WTC11 (cell line): ENCODE data around the gene PCDH12.

ENCODE experiments used
- ATF6 ChIP-seq: sonication (generic); formaldehyde crosslinking; IDR thresholded peaks from 2 replicates; pipeline ENCODE4 v1.8.1; 2023; ENCODE audit warnings: mild to moderate bottlenecking, missing genetic modification reagents
- CREB1 ChIP-seq: sonication (generic); formaldehyde crosslinking; IDR thresholded peaks from 2 replicates; pipeline ENCODE4 v1.8.0; 2023; ENCODE audit warnings: mild to moderate bottlenecking, missing genetic modification reagents
- CTCF ChIP-seq: fragments of 200-600 bp; IDR thresholded peaks from 2 replicates; pipeline ENCODE4 v1.8.0; 2022; ENCODE audit warnings: antibody characterized with exemption
- MAX ChIP-seq: sonication (generic); formaldehyde crosslinking; IDR thresholded peaks from 2 replicates; pipeline ENCODE4 v1.8.0; 2022; ENCODE audit warnings: mild to moderate bottlenecking, missing genetic modification reagents
- PRDM15 ChIP-seq: sonication (generic); formaldehyde crosslinking; IDR thresholded peaks from 2 replicates; pipeline ENCODE4 v1.8.0; 2022; ENCODE audit warnings: missing genetic modification reagents
- RORB ChIP-seq: fragments of 250-450 bp; sonication (Bioruptor Pico); IDR thresholded peaks from 2 replicates; pipeline ENCODE4 v1.9.0; 2021; ENCODE audit warnings: mild to moderate bottlenecking
- SP1 ChIP-seq: sonication (generic); formaldehyde crosslinking; conservative IDR thresholded peaks from 2 replicates; pipeline ENCODE4 v1.8.1; 2022; ENCODE audit warnings: missing genetic modification reagents
- TEAD4 ChIP-seq: sonication (generic); formaldehyde crosslinking; IDR thresholded peaks from 2 replicates; pipeline ENCODE4 v1.8.0; 2022; ENCODE audit warnings: mild to moderate bottlenecking, missing genetic modification reagents
- USF1 ChIP-seq: sonication (generic); formaldehyde crosslinking; IDR thresholded peaks from 2 replicates; pipeline ENCODE4 v1.8.0; 2022; ENCODE audit warnings: mild to moderate bottlenecking, missing genetic modification reagents
- ZNF281 ChIP-seq: sonication (generic); formaldehyde crosslinking; IDR thresholded peaks from 2 replicates; pipeline ENCODE4 v1.8.0; 2023; ENCODE audit warnings: mild to moderate bottlenecking, missing genetic modification reagents
- TF ChIP-seq, protein P1 (sequence below): sonication (generic); formaldehyde crosslinking; IDR thresholded peaks from 2 replicates; pipeline ENCODE4 v1.8.0; 2022; ENCODE audit warnings: mild to moderate bottlenecking, missing genetic modification reagents
- TF ChIP-seq, protein P2 (sequence below): sonication (generic); formaldehyde crosslinking; IDR thresholded peaks from 2 replicates; pipeline ENCODE4 v1.8.1; 2022; ENCODE audit warnings: low read depth, missing genetic modification reagents, borderline replicate concordance
- TF ChIP-seq, protein P3 (sequence below): sonication (generic); formaldehyde crosslinking; IDR thresholded peaks from 2 replicates; pipeline ENCODE4 v1.8.1; 2023; ENCODE audit warnings: mild to moderate bottlenecking, missing genetic modification reagents, borderline replicate concordance
- TF ChIP-seq, protein P4 (sequence below): sonication (generic); formaldehyde crosslinking; IDR thresholded peaks from 2 replicates; pipeline ENCODE4 v1.8.1; 2023; ENCODE audit warnings: mild to moderate bottlenecking, missing genetic modification reagents, moderate library complexity

GRCh38 chr5:141982626-141983025 is 24.6 kb upstream of the PCDH12 start:
- TF ChIP-seq RORB (no peak), CTCF (no peak), CREB1 (CRISPR knock-in tag) (no peak), PRDM15 (CRISPR knock-in tag) (no peak), SP1 (CRISPR knock-in tag) (no peak), MAX (CRISPR knock-in tag) (no peak), ATF6 (CRISPR knock-in tag) (no peak), TEAD4 (no peak), USF1 (no peak), ZNF281 (CRISPR knock-in tag) (no peak)
- TF ChIP-seq, protein P1, sequence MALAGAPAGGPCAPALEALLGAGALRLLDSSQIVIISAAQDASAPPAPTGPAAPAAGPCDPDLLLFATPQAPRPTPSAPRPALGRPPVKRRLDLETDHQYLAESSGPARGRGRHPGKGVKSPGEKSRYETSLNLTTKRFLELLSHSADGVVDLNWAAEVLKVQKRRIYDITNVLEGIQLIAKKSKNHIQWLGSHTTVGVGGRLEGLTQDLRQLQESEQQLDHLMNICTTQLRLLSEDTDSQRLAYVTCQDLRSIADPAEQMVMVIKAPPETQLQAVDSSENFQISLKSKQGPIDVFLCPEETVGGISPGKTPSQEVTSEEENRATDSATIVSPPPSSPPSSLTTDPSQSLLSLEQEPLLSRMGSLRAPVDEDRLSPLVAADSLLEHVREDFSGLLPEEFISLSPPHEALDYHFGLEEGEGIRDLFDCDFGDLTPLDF (CRISPR knock-in tag) = no peak
- TF ChIP-seq, protein P2, sequence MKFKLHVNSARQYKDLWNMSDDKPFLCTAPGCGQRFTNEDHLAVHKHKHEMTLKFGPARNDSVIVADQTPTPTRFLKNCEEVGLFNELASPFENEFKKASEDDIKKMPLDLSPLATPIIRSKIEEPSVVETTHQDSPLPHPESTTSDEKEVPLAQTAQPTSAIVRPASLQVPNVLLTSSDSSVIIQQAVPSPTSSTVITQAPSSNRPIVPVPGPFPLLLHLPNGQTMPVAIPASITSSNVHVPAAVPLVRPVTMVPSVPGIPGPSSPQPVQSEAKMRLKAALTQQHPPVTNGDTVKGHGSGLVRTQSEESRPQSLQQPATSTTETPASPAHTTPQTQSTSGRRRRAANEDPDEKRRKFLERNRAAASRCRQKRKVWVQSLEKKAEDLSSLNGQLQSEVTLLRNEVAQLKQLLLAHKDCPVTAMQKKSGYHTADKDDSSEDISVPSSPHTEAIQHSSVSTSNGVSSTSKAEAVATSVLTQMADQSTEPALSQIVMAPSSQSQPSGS (CRISPR knock-in tag) = no peak
- TF ChIP-seq, protein P3, sequence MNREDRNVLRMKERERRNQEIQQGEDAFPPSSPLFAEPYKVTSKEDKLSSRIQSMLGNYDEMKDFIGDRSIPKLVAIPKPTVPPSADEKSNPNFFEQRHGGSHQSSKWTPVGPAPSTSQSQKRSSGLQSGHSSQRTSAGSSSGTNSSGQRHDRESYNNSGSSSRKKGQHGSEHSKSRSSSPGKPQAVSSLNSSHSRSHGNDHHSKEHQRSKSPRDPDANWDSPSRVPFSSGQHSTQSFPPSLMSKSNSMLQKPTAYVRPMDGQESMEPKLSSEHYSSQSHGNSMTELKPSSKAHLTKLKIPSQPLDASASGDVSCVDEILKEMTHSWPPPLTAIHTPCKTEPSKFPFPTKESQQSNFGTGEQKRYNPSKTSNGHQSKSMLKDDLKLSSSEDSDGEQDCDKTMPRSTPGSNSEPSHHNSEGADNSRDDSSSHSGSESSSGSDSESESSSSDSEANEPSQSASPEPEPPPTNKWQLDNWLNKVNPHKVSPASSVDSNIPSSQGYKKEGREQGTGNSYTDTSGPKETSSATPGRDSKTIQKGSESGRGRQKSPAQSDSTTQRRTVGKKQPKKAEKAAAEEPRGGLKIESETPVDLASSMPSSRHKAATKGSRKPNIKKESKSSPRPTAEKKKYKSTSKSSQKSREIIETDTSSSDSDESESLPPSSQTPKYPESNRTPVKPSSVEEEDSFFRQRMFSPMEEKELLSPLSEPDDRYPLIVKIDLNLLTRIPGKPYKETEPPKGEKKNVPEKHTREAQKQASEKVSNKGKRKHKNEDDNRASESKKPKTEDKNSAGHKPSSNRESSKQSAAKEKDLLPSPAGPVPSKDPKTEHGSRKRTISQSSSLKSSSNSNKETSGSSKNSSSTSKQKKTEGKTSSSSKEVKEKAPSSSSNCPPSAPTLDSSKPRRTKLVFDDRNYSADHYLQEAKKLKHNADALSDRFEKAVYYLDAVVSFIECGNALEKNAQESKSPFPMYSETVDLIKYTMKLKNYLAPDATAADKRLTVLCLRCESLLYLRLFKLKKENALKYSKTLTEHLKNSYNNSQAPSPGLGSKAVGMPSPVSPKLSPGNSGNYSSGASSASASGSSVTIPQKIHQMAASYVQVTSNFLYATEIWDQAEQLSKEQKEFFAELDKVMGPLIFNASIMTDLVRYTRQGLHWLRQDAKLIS (CRISPR knock-in tag) = no peak
- TF ChIP-seq, protein P4, sequence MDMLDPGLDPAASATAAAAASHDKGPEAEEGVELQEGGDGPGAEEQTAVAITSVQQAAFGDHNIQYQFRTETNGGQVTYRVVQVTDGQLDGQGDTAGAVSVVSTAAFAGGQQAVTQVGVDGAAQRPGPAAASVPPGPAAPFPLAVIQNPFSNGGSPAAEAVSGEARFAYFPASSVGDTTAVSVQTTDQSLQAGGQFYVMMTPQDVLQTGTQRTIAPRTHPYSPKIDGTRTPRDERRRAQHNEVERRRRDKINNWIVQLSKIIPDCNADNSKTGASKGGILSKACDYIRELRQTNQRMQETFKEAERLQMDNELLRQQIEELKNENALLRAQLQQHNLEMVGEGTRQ (CRISPR knock-in tag) = no peak
